Keratinocyte (primary cell): Measurements from ENCODE around the gene NOS3. TPM values are rescaled to one million over a fixed set of nuclear protein-coding genes. Genes with fewer than 3 reads are reported as not detected.

Experiments
- DNase-seq: peaks from one replicate; pipeline ENCODE4 v3.0.0-alpha.2; 2011; ENCODE audit warnings: low read depth, missing footprints, low spot score
- FAIRE-seq: peaks from 2 replicates; lab custom pipeline; 2011; peaks lifted over from hg19 to GRCh38; lab: Jason Lieb, UNC
- H2AFZ ChIP-seq: 2 replicates; pipeline ENCODE4 v1.6.0; 2012; ENCODE audit warnings: low read length, control low read depth, inconsistent platforms; ENCODE audit not compliant: control insufficient read depth
- H3K27ac ChIP-seq: 2 replicates; pipeline ENCODE4 v1.5.1; 2011; ENCODE audit warnings: low read length; ENCODE audit not compliant: control insufficient read depth, insufficient read depth
- H3K27me3 ChIP-seq: 3 replicates; pipeline ENCODE4 v1.6.0; 2011; ENCODE audit warnings: low read length; ENCODE audit not compliant: control insufficient read depth, insufficient read depth; ENCODE audit errors: extremely low read depth
- H3K36me3 ChIP-seq, 2 experiments: 2 replicates in 1 of 2; 3 replicates in 1 of 2; pipeline ENCODE4 v1.5.1; 2011; ENCODE audit warnings: low read length in 2 of 2, mild to moderate bottlenecking in 1 of 2; ENCODE audit not compliant: control insufficient read depth in 2 of 2, insufficient read depth in 2 of 2; ENCODE audit errors: extremely low read depth in 1 of 2
- H3K4me1 ChIP-seq: 3 replicates; pipeline ENCODE4 v1.5.1; 2011; ENCODE audit warnings: low read length; ENCODE audit not compliant: control insufficient read depth, insufficient read depth; ENCODE audit errors: extremely low read depth
- H3K4me2 ChIP-seq: 3 replicates; pipeline ENCODE4 v1.6.0; 2011; ENCODE audit warnings: low read depth, low read length; ENCODE audit not compliant: control insufficient read depth, insufficient read depth; ENCODE audit errors: extremely low read depth
- H3K4me3 ChIP-seq, 3 experiments: fragments of 200-600 bp in 1 of 3; sonication (generic) in 1 of 3; 2 replicates in 2 of 3; 3 replicates in 1 of 3; pipeline ENCODE4 v1.5.1; 2011 to 2016; ENCODE audit warnings: low read length in 3 of 3, mild to moderate bottlenecking in 3 of 3, control low read depth in 2 of 3, inconsistent platforms in 1 of 3, low read depth in 1 of 3, mixed read lengths in 1 of 3, mixed run types in 1 of 3, moderate library complexity in 1 of 3; ENCODE audit not compliant: control insufficient read depth in 2 of 3, insufficient read depth in 2 of 3; ENCODE audit errors: extremely low read depth in 1 of 3
- H3K79me2 ChIP-seq: 2 replicates; pipeline ENCODE4 v1.6.0; 2012; ENCODE audit warnings: low read length; ENCODE audit not compliant: control insufficient read depth, insufficient read depth
- H3K9ac ChIP-seq: 3 replicates; pipeline ENCODE4 v1.6.0; 2011; ENCODE audit warnings: low read length; ENCODE audit not compliant: control insufficient read depth, insufficient read depth; ENCODE audit errors: extremely low read depth
- H3K9me1 ChIP-seq: 3 replicates; pipeline ENCODE4 v1.6.0; 2011; ENCODE audit warnings: low read length; ENCODE audit not compliant: control insufficient read depth, insufficient read depth; ENCODE audit errors: extremely low read depth
- H3K9me3 ChIP-seq: 2 replicates; pipeline ENCODE4 v1.5.1; 2012; ENCODE audit warnings: low read depth, low read length; ENCODE audit not compliant: control insufficient read depth
- H4K20me1 ChIP-seq: 3 replicates; pipeline ENCODE4 v1.6.0; 2011; ENCODE audit warnings: low read length; ENCODE audit not compliant: control insufficient read depth, insufficient read depth; ENCODE audit errors: extremely low read depth
- CTCF ChIP-seq, 3 experiments: IDR thresholded peaks in 1 of 3; conservative IDR thresholded peaks in 1 of 3; optimal IDR thresholded peaks in 1 of 3; 2 replicates in 2 of 3; 3 replicates in 1 of 3; pipeline versions ENCODE3 to v1.5.1; 2011; ENCODE audit warnings: low read length in 3 of 3, mild to moderate bottlenecking in 3 of 3, moderate library complexity in 2 of 3, control low read depth in 1 of 3, inconsistent platforms in 1 of 3; ENCODE audit not compliant: insufficient read depth in 2 of 3; ENCODE audit errors: extremely low read depth in 1 of 3
- EZH2 ChIP-seq: IDR thresholded peaks from one replicate; pipeline ENCODE4 v1.6.1; 2012; ENCODE audit warnings: inconsistent platforms, mild to moderate bottlenecking, low read length, moderate library complexity
- dilution Hi-C: fragments of 300-500 bp; cut with MboI; formaldehyde crosslinking; loops from one replicate; pipeline ENCODE4 v1.7.0; 2020; ENCODE audit warnings: low sequenced_read_pairs; ENCODE audit not compliant: extremely low pct_ligation_motif_present
- polyA plus RNA-seq, 5 experiments: library from polyadenylated mRNA; depleted of rRNA in 3 of 5; stranded (reverse) in 3 of 5; stranded (forward) in 1 of 5; unstranded in 1 of 5; fragments of >200 nt; gene quantifications; 1 replicate in 1 of 5; 2 replicates in 3 of 5; 3 replicates in 1 of 5; pipeline versions ENCODE4 v1.2.1 to v1.2.3, GENCODE V29; 2011 to 2012; ENCODE audit warnings: missing spikeins in 2 of 5, low read depth in 1 of 5, low replicate concordance in 1 of 5

The NOS3 gene
- polyA plus RNA-seq, 1 donor (not counting 4 experiments of a cell fraction or from before 2014, with no cell fraction given), result 0.77 TPM

DNA sequence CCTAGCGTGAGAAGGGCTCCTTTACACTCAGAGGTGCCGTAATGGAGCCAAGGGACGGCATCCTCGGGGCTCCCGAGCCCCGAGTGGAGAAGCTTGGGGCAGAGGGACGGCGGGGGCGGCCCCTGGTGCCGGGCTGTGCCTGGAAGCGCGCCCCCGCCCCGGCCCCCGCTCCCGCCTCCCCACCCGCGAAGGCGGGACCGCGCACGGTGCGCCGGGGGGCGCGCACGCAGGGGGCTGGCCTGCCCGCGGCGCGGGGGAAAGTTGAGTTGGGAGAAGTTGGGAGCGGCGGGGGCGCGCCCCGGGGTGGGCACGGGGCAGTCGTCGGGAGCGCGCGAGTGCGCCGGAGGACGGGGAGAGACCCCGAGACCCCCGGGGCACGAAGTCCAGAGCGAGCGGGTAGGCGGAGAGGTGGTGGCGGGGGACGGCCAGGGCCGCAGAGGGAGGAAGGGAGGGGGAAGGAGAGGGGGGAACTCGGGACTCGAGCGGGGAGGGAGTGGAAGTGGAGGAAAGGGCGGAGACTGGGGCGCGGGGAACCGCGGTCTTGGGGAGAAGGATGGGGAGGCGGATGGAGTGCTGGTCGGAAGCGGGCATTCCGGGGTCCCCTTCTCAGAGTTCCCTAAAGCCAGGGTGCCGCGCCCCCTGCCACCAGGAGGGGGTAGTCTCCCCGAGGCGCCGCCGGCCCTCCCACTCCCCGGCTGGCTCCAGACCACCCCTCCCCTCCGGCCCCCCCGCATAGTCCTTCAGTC is 68.7 kb downstream of the NOS3 start, which contains the start of gene SLC4A2:
TSS of gene SLC4A2 (plus strand) at position 223 of the 746 bp plus-strand sequence. CDS start 2,399 bp downstream, outside the sequence.
- FAIRE-seq (no peak), DNase-seq (no peak)
- H3K9me3 ChIP-seq, result no peaks in the 10 kb centered on the region
- H3K9me1 ChIP-seq, result peaks cover 4% of the 10 kb centered on the region
- H4K20me1 ChIP-seq, result no peaks in the 10 kb centered on the region
- H3K9ac ChIP-seq, result peak within 1 kb of the TSS; percentile 77
- H3K36me3 ChIP-seq, result peaks cover 6 to 11% of the 10 kb centered on the region in 2 experiments
- dilution Hi-C loops, result no loop called here
- peak within 1 kb of the TSS; percentile 74 for H2AFZ ChIP-seq
- peaks cover 43% of the 10 kb centered on the region for H3K4me1 ChIP-seq
- no peaks in the 10 kb centered on the region for H3K27me3 ChIP-seq
- peaks cover 31% of the 10 kb centered on the region for H3K79me2 ChIP-seq
- H3K4me2 ChIP-seq, result peak within 1 kb of the TSS; percentile 99
- H3K4me3 ChIP-seq, result peak within 1 kb of the TSS; percentile 67 to 90 (median 70)
- TF ChIP-seq EZH2 (no peak), CTCF (optimal IDR thresholded peaks at IDR 0.05 in 1 of 3, IDR thresholded peaks at IDR 0.05 in 1 of 3, conservative IDR thresholded peaks at IDR 0.05 in 1 of 3; ENCODE audit: extremely low read depth in 1 of 3, insufficient read depth in 2 of 3, low read length in 3 of 3) (peak in 1 of 3 experiments; percentile 46)
- peak within 1 kb of the TSS; percentile 95 for H3K27ac ChIP-seq

DNA sequence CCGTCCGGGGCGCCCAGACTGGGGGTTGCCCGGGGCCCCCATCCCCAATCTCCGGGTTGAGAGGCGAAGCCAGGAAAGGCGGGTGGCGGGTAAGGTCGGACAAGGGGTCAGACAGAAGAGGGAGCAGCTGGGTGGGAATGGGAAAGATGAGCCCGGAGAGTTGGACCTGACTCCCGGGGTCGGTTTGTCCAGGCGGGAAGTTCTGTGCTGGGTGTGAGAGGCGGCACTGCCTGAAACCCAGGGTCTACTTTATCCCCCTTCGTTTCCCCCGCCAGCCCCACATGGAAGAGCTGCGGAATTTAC is 69.2 kb downstream of the NOS3 start:
- FAIRE-seq, result no peak
- Histone ChIP-seq H3K36me3 (peaks cover 5 to 16% of the 10 kb centered on the region in 2 experiments), H3K4me2 (peak overlapping the region; percentile 93), H3K4me3 (peak overlapping the region; percentile 67 to 81 (median 70)), H2AFZ (no peak overlapping the region), H3K27ac (peak overlapping the region; percentile 95), H3K9me1 (peaks cover 4% of the 10 kb centered on the region), H3K79me2 (peaks cover 31% of the 10 kb centered on the region), H3K9me3 (no peaks in the 10 kb centered on the region), H3K9ac (peak overlapping the region; percentile 77), H3K4me1 (peaks cover 43% of the 10 kb centered on the region), H4K20me1 (no peaks in the 10 kb centered on the region), H3K27me3 (no peaks in the 10 kb centered on the region)
- TF ChIP-seq EZH2 (no peak), CTCF (optimal IDR thresholded peaks at IDR 0.05 in 1 of 3, IDR thresholded peaks at IDR 0.05 in 1 of 3, conservative IDR thresholded peaks at IDR 0.05 in 1 of 3; ENCODE audit: extremely low read depth in 1 of 3, insufficient read depth in 2 of 3, low read length in 3 of 3) (no peak)
- dilution Hi-C loops, result no loop called here
- DNase-seq, result no peak
